GM21723 (cell line): ENCODE results near the gene RFK.
A peak's percentile ranks its signal among the peaks of the same experiment; 100 is the strongest.

Experiments
- ATAC-seq: cut with Tn5 transposase; IDR thresholded peaks from one replicate; pipeline ENCODE4 v1.9.1; 2021; ENCODE audit warnings: mild to moderate bottlenecking, moderate library complexity; ENCODE audit not compliant: unreplicated experiment

Gene RFK

GRCh38 chr9:76413658-76414057 is 19.4 kb upstream of the RFK start:
- no peak for ATAC-seq

DNA sequence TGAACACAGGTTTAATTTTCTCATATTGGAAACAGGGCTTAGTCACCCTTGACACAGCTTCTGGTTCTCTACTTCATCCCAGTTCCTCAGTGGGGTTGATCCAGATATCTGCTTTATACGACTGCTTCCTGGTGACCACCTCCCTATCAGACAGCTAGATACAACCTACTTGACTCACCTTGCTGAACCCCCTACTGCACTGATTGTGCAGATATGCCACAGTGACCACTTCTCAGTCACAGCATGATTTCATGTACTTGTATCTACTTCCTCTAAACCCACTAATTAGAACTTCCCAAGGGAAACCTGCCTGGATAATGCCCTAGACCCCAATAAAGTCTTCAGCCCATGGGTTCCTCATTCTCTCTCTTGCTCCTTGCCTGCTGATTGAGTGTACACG is 18.4 kb upstream of the RFK start:
- no peak for ATAC-seq

DNA sequence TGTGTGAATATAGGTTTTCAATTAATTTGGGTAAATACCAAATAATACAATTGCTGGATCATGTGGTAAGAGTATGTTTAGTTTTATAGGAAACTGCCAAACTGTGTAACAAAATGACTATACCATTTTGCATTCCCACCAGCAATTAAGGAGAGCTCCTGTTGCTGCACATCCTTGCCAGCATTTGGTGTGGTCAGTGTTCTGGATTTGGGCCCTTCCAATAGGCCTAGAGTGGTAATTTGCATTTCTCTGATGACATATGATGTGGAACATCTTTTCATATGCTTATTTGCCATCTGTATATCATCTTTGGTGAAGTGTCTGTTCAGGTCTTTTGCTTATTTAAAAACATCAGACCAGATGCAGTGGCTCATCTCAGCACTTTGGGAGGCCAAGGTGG is 11.6 kb upstream of the RFK start:
- ATAC-seq = no peak

GRCh38 chr9:76405340-76405739 is 11.1 kb upstream of the RFK start:
- ATAC-seq = no peak

DNA sequence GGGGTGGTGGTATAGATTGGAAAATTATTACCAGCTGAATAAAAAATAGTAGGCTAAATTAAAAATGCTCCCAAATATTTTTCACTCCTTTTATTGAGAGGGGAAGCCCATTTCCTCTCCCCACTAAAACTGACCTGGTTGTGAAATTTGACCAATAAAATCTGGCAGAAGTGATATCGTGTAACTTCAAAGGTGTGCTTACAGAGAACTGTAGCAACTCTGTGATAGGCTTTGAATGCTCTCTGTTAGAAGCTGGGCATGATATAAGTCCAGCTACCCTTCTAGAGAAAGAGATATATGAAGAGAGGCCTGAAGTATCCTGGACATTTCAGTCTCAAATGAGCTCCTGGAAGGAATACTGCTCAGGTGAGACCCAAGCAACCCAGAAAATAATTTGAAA is 10.2 kb upstream of the RFK start:
- ATAC-seq = no peak

DNA sequence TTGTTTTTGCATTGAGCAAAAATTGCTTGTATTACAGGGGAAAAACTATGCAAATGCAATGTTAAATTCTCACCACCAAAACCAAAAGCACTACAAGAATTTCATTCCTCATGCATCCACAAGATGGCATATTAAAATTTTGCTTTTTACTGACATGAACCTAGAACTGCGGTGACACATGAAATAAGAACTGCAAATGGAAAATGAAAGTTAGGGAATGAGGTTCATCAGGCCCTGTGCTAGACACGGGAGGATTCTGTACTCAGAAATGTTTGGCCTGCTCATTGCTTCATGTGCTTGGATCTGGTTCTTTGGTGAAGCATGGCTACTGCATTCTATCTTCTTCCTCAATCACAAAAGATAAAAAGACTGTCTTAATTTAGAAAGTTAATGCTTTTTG is 9.1 kb upstream of the RFK start:
- ATAC-seq = peak; percentile 91

DNA sequence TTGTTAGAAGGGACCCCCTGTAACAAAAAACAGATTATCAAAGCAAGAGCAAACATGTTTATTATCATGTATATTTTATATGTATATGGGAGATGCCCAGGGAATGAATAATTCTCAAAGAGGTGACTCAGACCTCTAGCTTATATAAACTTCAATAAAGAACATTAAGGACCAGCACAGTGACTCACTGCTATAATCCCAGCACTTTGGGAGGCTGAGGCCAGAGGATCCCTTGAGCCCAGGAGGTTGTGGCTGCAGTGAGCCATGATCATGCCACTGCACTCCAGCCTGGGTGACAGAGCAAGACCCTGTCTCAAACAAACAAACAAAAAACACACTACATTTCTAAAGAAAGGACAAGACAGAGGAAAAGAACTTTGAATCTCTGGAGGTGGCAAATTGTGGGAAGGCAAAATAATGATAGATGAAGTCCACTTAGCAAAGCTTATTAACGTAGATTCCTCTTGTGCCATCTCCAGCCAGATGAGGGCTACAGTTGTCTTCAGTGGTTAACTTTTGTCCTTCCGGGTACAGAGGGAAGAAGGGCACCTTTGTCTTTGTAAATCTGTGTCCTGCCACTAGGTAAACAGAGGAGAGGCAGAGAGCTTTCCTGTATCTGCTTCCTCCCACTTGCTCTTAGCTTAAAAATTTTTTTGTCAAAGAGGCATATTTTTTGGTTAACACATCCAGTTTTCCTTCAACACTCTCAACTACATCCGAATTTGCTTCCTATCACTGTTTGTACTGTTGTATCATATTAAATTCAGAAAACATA is 7.5 kb upstream of the RFK start:
- ATAC-seq = no peak

- no peak for ATAC-seq
Measured at GRCh38 chr9:76401176-76401575, 7.0 kb upstream of the RFK start.

DNA sequence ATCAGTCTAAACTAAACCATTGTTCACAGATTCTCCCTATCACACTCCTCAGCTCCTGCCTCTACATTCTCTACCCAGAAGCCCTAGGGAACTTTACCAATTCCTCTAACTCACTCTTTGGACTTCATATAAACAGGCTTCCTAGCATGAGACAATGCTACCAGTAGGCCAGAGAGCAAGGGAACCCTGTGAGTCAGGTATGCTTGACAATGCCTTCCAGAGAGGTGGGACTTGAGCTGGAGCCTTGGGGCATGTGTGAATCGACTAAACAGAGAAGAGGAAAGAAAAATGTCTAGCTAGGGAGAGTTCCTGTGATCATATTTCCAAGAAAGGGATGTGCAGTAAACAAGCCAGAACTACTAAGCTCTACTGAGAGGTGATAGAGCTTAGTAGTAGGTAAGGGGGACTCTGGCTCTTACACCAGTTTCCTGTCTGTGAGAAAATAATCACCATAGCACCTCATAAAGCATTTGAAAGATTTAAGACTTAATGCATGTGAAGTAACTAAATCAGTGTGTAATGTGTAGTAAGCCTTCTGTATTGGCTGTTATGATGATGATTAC is 6.4 kb upstream of the RFK start:
- no peak for ATAC-seq

DNA sequence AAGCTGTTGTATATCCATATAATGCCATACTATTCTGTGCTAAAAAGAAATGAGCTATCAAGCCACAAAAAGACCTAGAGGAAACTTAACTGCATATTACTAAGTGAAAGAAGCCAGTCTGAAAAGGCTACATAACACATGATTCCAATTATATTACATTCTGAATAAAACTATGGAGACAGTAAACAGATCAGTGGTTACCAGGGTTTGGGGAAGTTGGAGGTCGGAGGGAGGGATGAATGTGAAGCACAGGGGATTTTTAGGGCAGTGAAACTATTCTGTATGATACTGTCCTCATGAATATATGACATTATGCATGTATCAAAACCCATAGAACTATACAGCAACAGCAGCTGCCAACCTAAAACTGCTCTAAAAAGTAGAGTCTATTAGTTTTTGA is 5.6 kb upstream of the RFK start:
- no peak for ATAC-seq

- ATAC-seq = no peak
Measured at GRCh38 chr9:76396597-76396996, 2.4 kb upstream of the RFK start.

- ATAC-seq = no peak
Measured at GRCh38 chr9:76396144-76396543, 1.9 kb upstream of the RFK start.

GRCh38 chr9:76395381-76395780 is 1.2 kb upstream of the RFK start:
- ATAC-seq = no peak

DNA sequence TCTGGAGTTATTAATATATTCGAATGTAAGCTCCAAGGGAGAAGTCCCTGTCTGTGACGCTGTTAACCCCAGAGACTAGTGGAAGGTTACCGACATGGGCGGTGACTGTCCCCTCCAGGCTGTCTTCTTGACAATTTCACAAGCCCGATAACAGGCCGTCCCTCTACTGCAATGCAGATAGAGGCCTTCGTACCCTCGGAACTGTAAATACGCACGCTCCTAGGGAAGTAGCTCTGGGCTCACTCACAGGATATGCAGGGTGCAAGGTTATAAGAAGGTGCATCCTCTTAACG is 680 bp upstream of the RFK start:
- peak; percentile 52 for ATAC-seq

GRCh38 chr9:76390656-76391055 is 3.6 kb downstream of the RFK start:
- ATAC-seq = no peak

GRCh38 chr9:76379494-76379893 is 14.7 kb downstream of the RFK start:
- no peak for ATAC-seq

DNA sequence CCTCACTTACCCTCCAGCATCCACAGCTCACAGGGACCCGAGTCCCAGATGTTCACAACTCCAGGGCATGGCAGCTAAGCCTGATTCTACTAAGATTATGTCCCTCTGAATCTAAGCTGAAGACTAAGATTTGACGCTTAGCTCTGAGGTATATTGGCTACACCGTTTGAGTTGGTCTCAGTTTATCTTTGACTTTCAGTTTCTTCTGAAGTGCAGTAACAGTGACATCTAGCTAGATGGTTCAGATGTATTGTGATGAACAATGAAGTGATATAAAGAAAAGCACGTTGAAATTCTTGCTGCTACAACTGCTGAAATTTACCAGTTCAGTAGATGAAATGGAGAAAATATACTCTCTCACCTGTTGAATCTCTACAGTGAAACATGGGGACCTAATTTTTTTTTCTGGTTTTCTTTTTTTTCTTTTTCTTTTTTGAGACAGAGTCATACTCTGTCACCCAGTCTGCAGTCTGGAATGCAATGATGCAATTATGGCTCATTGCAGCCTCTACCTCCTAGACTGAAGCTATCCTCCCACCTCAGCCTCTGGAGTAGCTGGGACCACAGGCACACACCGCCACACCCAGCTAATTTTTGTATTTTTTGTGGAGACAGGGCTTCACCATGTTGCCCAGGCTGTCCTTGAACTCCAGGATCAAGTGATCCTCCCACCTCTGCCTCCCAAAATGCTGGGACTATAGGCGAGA is 15.7 kb downstream of the RFK start:
- no peak for ATAC-seq

GRCh38 chr9:76377791-76378190 is 16.4 kb downstream of the RFK start:
- no peak for ATAC-seq

DNA sequence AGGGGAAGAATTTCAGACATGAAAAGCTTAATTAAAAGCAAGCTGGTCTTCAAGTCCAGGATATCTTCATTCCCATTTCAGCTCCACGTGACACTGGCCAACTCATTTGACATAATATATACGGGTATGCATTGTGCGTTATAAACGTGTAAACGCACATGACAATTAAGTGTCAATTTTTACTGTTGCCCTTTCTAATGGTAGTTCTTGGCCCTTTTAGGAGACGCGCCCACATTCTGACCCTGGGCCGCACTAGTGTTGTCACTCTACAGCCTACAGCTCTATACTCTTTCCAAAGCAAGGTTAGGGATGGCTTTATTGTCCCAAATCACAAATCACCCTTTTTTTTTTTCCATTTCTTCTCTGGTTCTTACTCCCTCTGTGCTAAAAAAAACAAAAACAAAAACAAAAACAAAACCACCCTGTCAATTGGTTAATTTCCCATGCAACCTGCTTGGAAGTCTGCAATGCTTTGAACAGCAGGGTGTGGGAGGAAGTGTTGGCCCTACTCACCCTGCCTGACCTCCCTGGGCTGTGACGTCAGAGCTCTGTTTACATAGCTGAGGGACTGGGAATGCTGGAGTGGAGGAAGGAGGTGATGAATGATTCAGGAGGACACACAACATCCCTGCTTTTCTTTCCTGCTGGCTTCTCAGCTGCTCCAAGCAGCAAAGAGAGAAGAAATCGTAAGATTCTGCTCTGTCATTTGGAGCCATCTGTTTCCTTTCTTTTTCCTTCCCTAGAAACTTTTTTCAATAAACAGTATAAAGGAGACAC is 19.3 kb downstream of the RFK start:
- ATAC-seq = no peak

DNA sequence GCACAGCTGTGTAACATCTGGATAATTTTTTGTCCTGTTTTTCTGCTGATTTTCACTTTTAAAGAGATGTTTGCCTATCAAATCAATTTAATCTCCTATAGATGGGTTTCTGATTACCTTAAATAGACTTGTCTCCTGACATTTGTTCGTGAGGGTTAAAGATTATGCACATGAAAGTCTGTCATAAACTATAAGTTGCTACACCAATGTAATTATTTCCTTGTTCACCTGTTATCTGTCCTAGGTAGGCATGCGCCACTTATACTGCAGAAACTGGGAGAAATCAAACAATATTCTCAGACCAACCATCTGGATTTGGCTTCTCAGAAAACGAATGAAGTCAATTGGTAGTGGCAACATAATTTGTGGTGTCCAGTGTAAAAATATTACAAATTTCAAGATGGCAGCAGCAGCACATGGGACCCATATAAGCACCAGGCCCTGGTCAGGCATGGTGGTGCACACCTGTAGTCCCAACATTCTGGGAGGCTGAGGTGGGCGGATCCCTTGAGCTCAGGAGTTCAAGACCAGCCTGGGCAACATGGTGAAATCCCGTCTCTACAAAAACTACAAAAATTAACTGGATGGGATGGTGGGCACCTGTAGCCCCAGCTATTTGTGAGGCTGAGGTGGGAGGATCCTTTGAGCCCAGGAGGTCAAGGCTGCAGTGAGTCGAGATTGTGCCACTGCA is 20.3 kb downstream of the RFK start:
- no peak for ATAC-seq

GRCh38 chr9:76373173-76373783 is 20.9 kb downstream of the RFK start:
- no peak for ATAC-seq
